H9 (cell line): ENCODE measurements around the gene PDIA3. TPM values are rescaled to one million over a fixed set of nuclear protein-coding genes. Genes with fewer than 3 reads are reported as not detected.
A peak's percentile ranks its signal among the peaks of the same experiment; 100 is the strongest.

Experiments
- DNase-seq: peaks from one replicate; pipeline ENCODE4 v3.0.0-alpha.2; 2017
- H2AFZ ChIP-seq: one replicate; pipeline ENCODE4 v1.6.1; 2013; ENCODE audit warnings: mild to moderate bottlenecking, low read length, control low read depth, moderate library complexity
- H2AK5ac ChIP-seq: 2 replicates; pipeline ENCODE4 v1.6.1; 2013; ENCODE audit warnings: low read length, control low read depth, mixed read lengths; ENCODE audit not compliant: insufficient read length
- H2BK120ac ChIP-seq: one replicate; pipeline ENCODE4 v1.6.1; 2013; ENCODE audit warnings: low read depth, mild to moderate bottlenecking, low read length, control low read depth, inconsistent platforms; ENCODE audit not compliant: poor library complexity, severe bottlenecking
- H2BK12ac ChIP-seq: 2 replicates; pipeline ENCODE4 v1.6.1; 2013; ENCODE audit warnings: low read length, control low read depth, mixed read lengths, low read depth; ENCODE audit not compliant: insufficient read length
- H2BK15ac ChIP-seq: 2 replicates; pipeline ENCODE4 v1.6.1; 2013; ENCODE audit warnings: low read depth, low read length, control low read depth
- H2BK20ac ChIP-seq: one replicate; pipeline ENCODE4 v1.6.1; 2013; ENCODE audit warnings: low read depth, mild to moderate bottlenecking, low read length, control low read depth, inconsistent platforms; ENCODE audit not compliant: poor library complexity, severe bottlenecking
- H2BK5ac ChIP-seq: 2 replicates; pipeline ENCODE4 v1.6.1; 2013; ENCODE audit warnings: low read length, control low read depth, mixed read lengths; ENCODE audit not compliant: insufficient read length
- H3K14ac ChIP-seq: 2 replicates; pipeline ENCODE4 v1.6.1; 2013; ENCODE audit warnings: low read length, control low read depth; ENCODE audit not compliant: insufficient read depth
- H3K18ac ChIP-seq: 2 replicates; pipeline ENCODE4 v1.6.1; 2013; ENCODE audit warnings: low read depth, mild to moderate bottlenecking, mixed read lengths, low read length, control low read depth; ENCODE audit not compliant: insufficient read length
- H3K23ac ChIP-seq: 2 replicates; pipeline ENCODE4 v1.6.1; 2013; ENCODE audit warnings: low read length, control low read depth, mixed read lengths, low read depth; ENCODE audit not compliant: insufficient read length
- H3K23me2 ChIP-seq: 2 replicates; pipeline ENCODE4 v1.6.1; 2013; ENCODE audit warnings: low read depth, mild to moderate bottlenecking, mixed read lengths, low read length, control low read depth; ENCODE audit not compliant: insufficient read length, poor library complexity, severe bottlenecking
- H3K27ac ChIP-seq: 2 replicates; pipeline ENCODE4 v1.5.1; 2013; ENCODE audit warnings: low read length, control low read depth, mixed read lengths, low read depth; ENCODE audit not compliant: insufficient read length
- H3K27me3 ChIP-seq: 2 replicates; pipeline ENCODE4 v1.6.1; 2013; ENCODE audit warnings: low read length, control low read depth, inconsistent platforms; ENCODE audit not compliant: insufficient read depth
- H3K4ac ChIP-seq: 2 replicates; pipeline ENCODE4 v1.6.1; 2013; ENCODE audit warnings: low read depth, mild to moderate bottlenecking, control low read depth, inconsistent platforms, low read length, moderate library complexity
- H3K4me1 ChIP-seq: 2 replicates; pipeline ENCODE4 v1.6.1; 2013; ENCODE audit warnings: low read length, control low read depth, inconsistent platforms; ENCODE audit not compliant: insufficient read depth
- H3K4me2 ChIP-seq: 2 replicates; pipeline ENCODE4 v1.6.1; 2013; ENCODE audit warnings: low read length, control low read depth, mixed read lengths; ENCODE audit not compliant: insufficient read length, insufficient read depth
- H3K56ac ChIP-seq: 2 replicates; pipeline ENCODE4 v1.6.1; 2013; ENCODE audit warnings: low read depth, mild to moderate bottlenecking, mixed read lengths, low read length, control low read depth; ENCODE audit not compliant: insufficient read length
- H3K79me1 ChIP-seq: 2 replicates; pipeline ENCODE4 v1.6.1; 2013; ENCODE audit warnings: low read depth, mild to moderate bottlenecking, moderate library complexity, low read length, control low read depth, inconsistent platforms; ENCODE audit not compliant: insufficient read depth, poor library complexity, severe bottlenecking
- H3K79me2 ChIP-seq: 2 replicates; pipeline ENCODE4 v1.6.1; 2013; ENCODE audit warnings: low read length, control low read depth, inconsistent platforms; ENCODE audit not compliant: insufficient read depth
- H3K9ac ChIP-seq: 2 replicates; pipeline ENCODE4 v1.6.1; 2013; ENCODE audit warnings: low read length, control low read depth, mixed read lengths; ENCODE audit not compliant: insufficient read length; ENCODE audit errors: extremely low read depth
- H3K9me3 ChIP-seq: one replicate; pipeline ENCODE4 v1.6.1; 2013; ENCODE audit warnings: low read depth, low read length, inconsistent platforms; ENCODE audit not compliant: control insufficient read depth
- H3T11ph ChIP-seq: one replicate; pipeline ENCODE4 v1.6.1; 2013; ENCODE audit warnings: mild to moderate bottlenecking, low read length, control low read depth, inconsistent platforms
- H4K20me1 ChIP-seq: one replicate; pipeline ENCODE4 v1.6.1; 2013; ENCODE audit not compliant: control insufficient read depth, insufficient read length, insufficient read depth
- H4K5ac ChIP-seq: 2 replicates; pipeline ENCODE4 v1.6.1; 2013; ENCODE audit warnings: low read depth, mild to moderate bottlenecking, mixed read lengths, low read length, control low read depth; ENCODE audit not compliant: insufficient read length
- H4K8ac ChIP-seq: replicated peaks from 2 replicates; pipeline ENCODE4 v1.6.1; 2013; ENCODE audit warnings: low read length, control low read depth, mixed read lengths, low read depth; ENCODE audit not compliant: insufficient read length
- H4K91ac ChIP-seq: 2 replicates; pipeline ENCODE4 v1.6.1; 2013; ENCODE audit warnings: low read depth, mild to moderate bottlenecking, moderate library complexity, mixed read lengths, low read length, control low read depth; ENCODE audit not compliant: insufficient read length
- H3K27ac Mint-ChIP-seq, 3 experiments: 2 replicates in 2 of 3; 3 replicates in 1 of 3; pipeline ENCODE4 v1.8.0; 2020 to 2021; ENCODE audit warnings: mixed read lengths in 3 of 3, mild to moderate bottlenecking in 1 of 3, moderate library complexity in 1 of 3
- H3K27me3 Mint-ChIP-seq: 2 replicates; pipeline ENCODE4 v1.8.0; 2021; ENCODE audit warnings: low read depth, mild to moderate bottlenecking, moderate library complexity, mixed read lengths
- H3K36me3 Mint-ChIP-seq, 3 experiments: 2 replicates in 2 of 3; 3 replicates in 1 of 3; pipeline ENCODE4 v1.8.0; 2020 to 2021; ENCODE audit warnings: low read depth in 3 of 3, mixed read lengths in 3 of 3; ENCODE audit not compliant: insufficient read depth in 1 of 3
- H3K4me1 Mint-ChIP-seq, 2 experiments: 2 replicates each; pipeline ENCODE4 v1.8.0; 2020; ENCODE audit warnings: mixed read lengths in 2 of 2
- H3K4me3 Mint-ChIP-seq, 2 experiments: 2 replicates in 1 of 2; 3 replicates in 1 of 2; pipeline ENCODE4 v1.8.0; 2020 to 2021; ENCODE audit warnings: mild to moderate bottlenecking in 2 of 2, mixed read lengths in 2 of 2, moderate library complexity in 1 of 2
- H3K9me3 Mint-ChIP-seq, 2 experiments: 2 replicates in 1 of 2; 3 replicates in 1 of 2; pipeline ENCODE4 v1.8.0; 2020; ENCODE audit warnings: mild to moderate bottlenecking in 2 of 2, mixed read lengths in 2 of 2, moderate library complexity in 1 of 2
- WGBS: extraction: QIAGEN DNeasy Blood & Tissue Kit; methylation state at CpG from one replicate; pipeline ENCODE4 v1.1.7; 2013; ENCODE audit warnings: missing lambda C conversion rate, low lambda C conversion rate, mixed read lengths; ENCODE audit not compliant: insufficient read length; ENCODE audit errors: extremely low coverage; 5-methylcytosine and 5-hydroxymethylcytosine counted together
- total RNA-seq: library from RNA; stranded (reverse); gene quantifications from 2 replicates; pipeline ENCODE4 v1.2.1, GENCODE V29; 2021
- TF ChIP-seq, protein P1 (sequence below): fragments of 200-600 bp; sonication (generic); conservative IDR thresholded peaks from 3 replicates; pipeline ENCODE4 v1.8.0; 2021; ENCODE audit warnings: antibody characterized with exemption, mild to moderate bottlenecking

PDIA3 gene
- total RNA-seq, 1 experiment from 2014 or later: 524 TPM

DNA sequence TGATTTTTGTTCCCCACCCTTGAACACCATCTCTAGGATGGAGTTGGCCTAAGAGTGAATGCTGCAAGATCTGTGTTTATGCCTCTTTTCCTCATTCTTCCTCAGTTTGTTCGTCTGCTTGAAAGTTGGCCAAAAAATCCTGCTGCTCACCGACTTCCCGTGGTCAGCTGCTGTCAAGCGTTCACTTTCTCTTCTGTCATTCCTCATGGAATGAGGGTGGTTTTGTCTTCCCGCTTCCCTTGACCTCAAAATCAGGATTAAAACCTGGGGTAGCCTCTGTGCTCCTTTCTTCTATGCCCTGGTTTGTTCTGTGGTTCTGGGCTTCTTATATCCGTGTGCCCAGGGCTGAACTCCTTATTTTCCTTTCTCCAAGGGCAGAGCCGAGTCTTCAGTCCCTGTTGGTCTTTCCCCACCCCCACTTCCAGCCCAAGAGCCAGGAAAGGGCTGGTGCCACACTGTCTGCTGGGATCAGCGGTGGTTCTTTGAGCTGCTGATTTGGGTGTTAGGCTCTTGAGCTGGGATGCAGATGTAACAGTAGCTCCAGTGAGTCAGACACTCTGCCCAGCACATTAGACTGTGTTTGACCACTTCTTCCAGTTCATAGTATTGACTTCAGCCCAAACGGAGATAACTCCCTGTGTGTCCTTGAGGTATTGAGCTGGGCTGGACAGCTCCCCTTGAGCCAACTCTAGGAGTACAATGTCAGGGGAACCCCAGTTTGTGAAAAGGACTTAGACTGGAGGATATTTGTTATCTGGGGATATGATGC is 48.2 kb downstream of the PDIA3 start:
- Histone ChIP-seq H3K18ac (no peak overlapping the region), H4K20me1 (no peaks in the 10 kb centered on the region), H2BK120ac (no peak overlapping the region), H3K27ac (no peak overlapping the region), H3K27me3 (no peaks in the 10 kb centered on the region), H3K4ac (no peak overlapping the region), H4K5ac (no peak overlapping the region), H3K14ac (no peak overlapping the region), H3K23ac (no peak overlapping the region), H2AK5ac (no peak overlapping the region), H3K56ac (no peak overlapping the region), H4K91ac (no peak overlapping the region), H3K4me2 (no peak overlapping the region), H3K79me1 (peaks cover 3% of the 10 kb centered on the region), H2AFZ (no peak overlapping the region), H3T11ph (no peak overlapping the region), H2BK15ac (no peak overlapping the region), H3K79me2 (peaks cover 6% of the 10 kb centered on the region; the same call in 1 of the 2 replicates), H4K8ac (no peak overlapping the region), H3K4me1 (peaks cover 18% of the 10 kb centered on the region; the same call in 1 of the 2 replicates), H3K9me3 (no peaks in the 10 kb centered on the region), H2BK5ac (no peak overlapping the region), H2BK12ac (no peak overlapping the region), H3K9ac (no peak overlapping the region), H2BK20ac (no peak overlapping the region), H3K23me2 (peaks cover 8% of the 10 kb centered on the region)
- Mint-ChIP-seq H3K27ac (peak overlapping the region in 2 of 3 experiments; percentile 91 to 92; a peak in 4 of 7 replicates), H3K4me3 (peak overlapping the region; percentile 98 to 99), H3K9me3 (no peaks in the 10 kb centered on the region), H3K27me3 (no peaks in the 10 kb centered on the region), H3K36me3 (peaks cover 39 to 60% (median 47%) of the 10 kb centered on the region in 3 experiments), H3K4me1 (peaks cover 58 to 68% of the 10 kb centered on the region in 2 experiments)
- TF ChIP-seq, protein P1, sequence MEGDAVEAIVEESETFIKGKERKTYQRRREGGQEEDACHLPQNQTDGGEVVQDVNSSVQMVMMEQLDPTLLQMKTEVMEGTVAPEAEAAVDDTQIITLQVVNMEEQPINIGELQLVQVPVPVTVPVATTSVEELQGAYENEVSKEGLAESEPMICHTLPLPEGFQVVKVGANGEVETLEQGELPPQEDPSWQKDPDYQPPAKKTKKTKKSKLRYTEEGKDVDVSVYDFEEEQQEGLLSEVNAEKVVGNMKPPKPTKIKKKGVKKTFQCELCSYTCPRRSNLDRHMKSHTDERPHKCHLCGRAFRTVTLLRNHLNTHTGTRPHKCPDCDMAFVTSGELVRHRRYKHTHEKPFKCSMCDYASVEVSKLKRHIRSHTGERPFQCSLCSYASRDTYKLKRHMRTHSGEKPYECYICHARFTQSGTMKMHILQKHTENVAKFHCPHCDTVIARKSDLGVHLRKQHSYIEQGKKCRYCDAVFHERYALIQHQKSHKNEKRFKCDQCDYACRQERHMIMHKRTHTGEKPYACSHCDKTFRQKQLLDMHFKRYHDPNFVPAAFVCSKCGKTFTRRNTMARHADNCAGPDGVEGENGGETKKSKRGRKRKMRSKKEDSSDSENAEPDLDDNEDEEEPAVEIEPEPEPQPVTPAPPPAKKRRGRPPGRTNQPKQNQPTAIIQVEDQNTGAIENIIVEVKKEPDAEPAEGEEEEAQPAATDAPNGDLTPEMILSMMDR: no peak
- DNase-seq: no peak
- no CpG with 5 or more reads among the region's 9 CpGs for WGBS
